Effector memory CD4-positive, alpha-beta T cell (primary cell): ENCODE data around the gene TGM1.

Source experiments
- DNase-seq, 3 donors: peaks; one replicate each; pipeline ENCODE4 v3.0.0-alpha.2; 2020
- H3K27ac ChIP-seq: 2 replicates; pipeline ENCODE4 v1.7.0; 2013; ENCODE audit warnings: mild to moderate bottlenecking, low read length, moderate library complexity; ENCODE audit not compliant: insufficient read depth, poor library complexity, severe bottlenecking
- H3K27me3 ChIP-seq: replicated peaks from 2 replicates; pipeline ENCODE4 v1.7.0; 2013; ENCODE audit warnings: mild to moderate bottlenecking, low read length; ENCODE audit not compliant: insufficient read depth, control insufficient read depth, poor library complexity, severe bottlenecking
- H3K36me3 ChIP-seq: 2 replicates; pipeline ENCODE4 v1.7.0; 2013; ENCODE audit warnings: mild to moderate bottlenecking, low read length, moderate library complexity; ENCODE audit not compliant: control insufficient read depth, insufficient read depth
- H3K4me1 ChIP-seq: 2 replicates; pipeline ENCODE4 v1.7.0; 2013; ENCODE audit warnings: low read length, mild to moderate bottlenecking; ENCODE audit not compliant: control insufficient read depth, insufficient read depth, poor library complexity, severe bottlenecking
- H3K4me3 ChIP-seq: 2 replicates; pipeline ENCODE4 v1.7.0; 2013; ENCODE audit warnings: low read length, low read depth, mild to moderate bottlenecking; ENCODE audit not compliant: insufficient read depth, poor library complexity, severe bottlenecking
- H3K9me3 ChIP-seq: 2 replicates; pipeline ENCODE4 v1.7.0; 2013; ENCODE audit warnings: mild to moderate bottlenecking, low read length, moderate library complexity; ENCODE audit not compliant: control insufficient read depth

TGM1 gene

GRCh38 chr14:24261969-24262327 is 1.0 kb downstream of the TGM1 start:
- H3K27me3 ChIP-seq, result no peaks in the 10 kb centered on the region
- no peaks in the 10 kb centered on the region for H3K9me3 ChIP-seq
- peaks cover 19% of the 10 kb centered on the region for H3K36me3 ChIP-seq
- H3K4me3 ChIP-seq, result no peak overlapping the region
- H3K27ac ChIP-seq, result no peak overlapping the region
- DNase-seq, result no peak
- no peaks in the 10 kb centered on the region for H3K4me1 ChIP-seq

- Histone ChIP-seq H3K4me3 (no peak overlapping the region), H3K36me3 (peaks cover 13% of the 10 kb centered on the region)
These were observed 1.6 kb downstream of the TGM1 start for GRCh38 chr14:24261256-24261968.

GRCh38 chr14:24260780-24261157 is 2.2 kb downstream of the TGM1 start:
- H3K27me3 ChIP-seq, result no peaks in the 10 kb centered on the region
- no peaks in the 10 kb centered on the region for H3K4me1 ChIP-seq
- H3K36me3 ChIP-seq, result peaks cover 7% of the 10 kb centered on the region
- no peaks in the 10 kb centered on the region for H3K9me3 ChIP-seq
- no peak for DNase-seq
- no peak overlapping the region for H3K27ac ChIP-seq
- H3K4me3 ChIP-seq, result no peak overlapping the region

More at GRCh38 chr14:24261256-24261968, 1.6 kb downstream of the TGM1 start:
- H3K27ac ChIP-seq, result no peak overlapping the region
- DNase-seq, result no peak
- no peaks in the 10 kb centered on the region for H3K9me3 ChIP-seq
- H3K27me3 ChIP-seq, result no peaks in the 10 kb centered on the region
- no peaks in the 10 kb centered on the region for H3K4me1 ChIP-seq

- no peaks in the 10 kb centered on the region for H3K9me3 ChIP-seq
- no peak overlapping the region for H3K4me3 ChIP-seq
- no peaks in the 10 kb centered on the region for H3K4me1 ChIP-seq
- no peak overlapping the region for H3K27ac ChIP-seq
- peaks cover 6% of the 10 kb centered on the region for H3K36me3 ChIP-seq
- H3K27me3 ChIP-seq, result no peaks in the 10 kb centered on the region
- no peak for DNase-seq
These were observed 2.8 kb downstream of the TGM1 start for GRCh38 chr14:24260026-24260779.

GRCh38 chr14:24259282-24260025 is 3.5 kb downstream of the TGM1 start:
- H3K27ac ChIP-seq, result no peak overlapping the region
- H3K4me1 ChIP-seq, result no peaks in the 10 kb centered on the region
- no peak overlapping the region for H3K4me3 ChIP-seq
- no peak for DNase-seq
- no peaks in the 10 kb centered on the region for H3K9me3 ChIP-seq
- peaks cover 8% of the 10 kb centered on the region for H3K36me3 ChIP-seq
- H3K27me3 ChIP-seq, result no peaks in the 10 kb centered on the region

- no peaks in the 10 kb centered on the region for H3K27me3 ChIP-seq
- peaks cover 8% of the 10 kb centered on the region for H3K36me3 ChIP-seq
- no peak overlapping the region for H3K4me3 ChIP-seq
- H3K9me3 ChIP-seq, result no peaks in the 10 kb centered on the region
- H3K27ac ChIP-seq, result no peak overlapping the region
- no peak for DNase-seq
- no peaks in the 10 kb centered on the region for H3K4me1 ChIP-seq
These were observed 4.3 kb downstream of the TGM1 start for GRCh38 chr14:24258548-24259265.

GRCh38 chr14:24258119-24258518 is 4.9 kb downstream of the TGM1 start:
- H3K36me3 ChIP-seq, result peaks cover 8% of the 10 kb centered on the region
- no peak overlapping the region for H3K4me3 ChIP-seq
- H3K9me3 ChIP-seq, result no peaks in the 10 kb centered on the region
- no peak for DNase-seq
- H3K4me1 ChIP-seq, result no peaks in the 10 kb centered on the region
- H3K27ac ChIP-seq, result no peak overlapping the region
- no peaks in the 10 kb centered on the region for H3K27me3 ChIP-seq

GRCh38 chr14:24256960-24257359 is 6.0 kb downstream of the TGM1 start:
- Histone ChIP-seq H3K4me1 (no peaks in the 10 kb centered on the region), H3K9me3 (no peaks in the 10 kb centered on the region), H3K27me3 (no peaks in the 10 kb centered on the region), H3K4me3 (no peak overlapping the region), H3K36me3 (peaks cover 8% of the 10 kb centered on the region), H3K27ac (no peak overlapping the region)
- DNase-seq, result no peak

- H3K27ac ChIP-seq, result no peak overlapping the region
- peaks cover 8% of the 10 kb centered on the region for H3K36me3 ChIP-seq
- no peaks in the 10 kb centered on the region for H3K9me3 ChIP-seq
- no peaks in the 10 kb centered on the region for H3K27me3 ChIP-seq
- no peaks in the 10 kb centered on the region for H3K4me1 ChIP-seq
- H3K4me3 ChIP-seq, result no peak overlapping the region
- no peak for DNase-seq
These were observed 6.9 kb downstream of the TGM1 start for GRCh38 chr14:24255931-24256711.
